TTC549 (cell line): Measurements from ENCODE around the gene URI1.
"Not testable (repeated sequence)": the region's sequence is repeated elsewhere in the genome, so short reads cannot be mapped to it uniquely, and the experiment has no call there.

ENCODE experiments used
- FAIRE-seq: peaks from 2 replicates; lab custom pipeline; 2012; peaks lifted over from hg19 to GRCh38; lab: Jason Lieb, UNC

The URI1 gene

DNA sequence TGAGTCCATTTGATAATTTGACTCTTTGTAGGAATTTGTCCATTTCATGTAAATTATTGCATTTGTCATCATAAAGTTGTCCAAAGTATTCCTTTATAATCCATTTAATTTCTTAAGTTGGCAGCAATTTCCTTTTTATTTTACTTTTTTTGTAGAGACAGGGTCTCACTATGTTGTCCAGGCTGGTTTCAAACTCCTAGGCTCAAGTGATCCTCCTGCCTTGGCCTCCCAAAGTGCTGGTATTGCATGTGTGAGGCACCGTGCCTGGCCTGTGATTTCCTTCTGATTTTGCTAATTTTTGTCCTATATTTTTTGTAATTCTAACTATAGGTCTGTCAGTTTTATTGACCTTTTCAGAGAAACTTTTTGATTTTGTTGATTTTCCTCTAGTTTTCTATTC is 84.9 kb downstream of the URI1 start:
- FAIRE-seq: no peak

DNA sequence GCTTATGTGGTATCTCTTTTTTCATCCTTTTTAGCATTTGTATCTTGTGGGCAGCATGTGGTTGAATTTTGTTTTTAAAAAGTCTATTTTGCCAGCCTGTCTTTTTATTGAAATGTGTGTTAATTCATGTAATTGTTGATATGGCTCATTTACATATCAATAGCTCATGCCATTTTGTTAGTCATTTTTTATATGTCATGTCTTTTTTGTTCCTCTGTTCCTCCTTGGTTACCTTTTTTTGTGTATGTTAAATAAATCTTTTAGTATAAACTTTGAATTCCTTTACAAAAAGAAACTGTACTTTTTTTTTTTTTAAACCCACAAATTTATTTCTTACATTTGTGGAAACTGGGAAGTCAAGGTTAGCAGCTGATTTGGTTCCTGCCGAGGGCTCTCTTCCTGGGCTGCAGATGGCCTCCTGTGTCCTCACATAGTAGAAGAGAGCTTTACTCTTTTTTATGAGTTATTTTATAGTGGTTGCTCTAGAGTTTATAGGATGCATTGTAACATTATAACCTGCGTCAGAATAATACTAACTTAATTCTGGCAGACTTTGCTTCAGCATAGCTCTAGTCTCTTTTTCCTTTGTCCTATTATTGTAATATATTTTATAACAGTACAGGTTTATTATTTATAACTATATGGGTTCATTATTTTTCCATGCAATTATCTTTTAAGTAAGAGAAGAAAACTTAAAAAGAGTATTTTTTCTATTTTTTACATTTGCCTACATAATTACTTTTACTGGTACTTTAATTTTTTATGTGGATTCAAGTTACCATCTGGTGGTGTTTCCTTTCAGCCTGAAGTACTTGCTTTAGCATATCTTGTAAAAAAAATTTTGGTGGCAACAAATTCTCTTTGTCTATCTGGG is 86.3 kb downstream of the URI1 start:
- FAIRE-seq: no peak

DNA sequence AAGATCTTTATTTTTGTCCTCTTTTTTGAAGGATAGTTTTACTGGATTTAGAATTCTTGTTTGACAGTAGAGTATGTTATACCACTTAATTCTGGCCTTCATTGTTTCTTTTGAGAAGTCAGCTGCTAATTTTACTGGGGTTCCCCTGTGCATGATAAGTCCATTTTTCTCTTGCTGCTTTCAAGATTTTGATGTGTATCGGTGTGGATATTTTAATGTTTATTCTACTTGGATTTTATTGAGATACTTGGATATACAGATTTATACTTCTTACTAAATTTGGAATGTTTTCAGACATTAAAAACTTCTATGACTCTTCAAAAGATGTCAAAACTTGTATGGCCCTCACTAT is 86.9 kb downstream of the URI1 start:
- no peak for FAIRE-seq

DNA sequence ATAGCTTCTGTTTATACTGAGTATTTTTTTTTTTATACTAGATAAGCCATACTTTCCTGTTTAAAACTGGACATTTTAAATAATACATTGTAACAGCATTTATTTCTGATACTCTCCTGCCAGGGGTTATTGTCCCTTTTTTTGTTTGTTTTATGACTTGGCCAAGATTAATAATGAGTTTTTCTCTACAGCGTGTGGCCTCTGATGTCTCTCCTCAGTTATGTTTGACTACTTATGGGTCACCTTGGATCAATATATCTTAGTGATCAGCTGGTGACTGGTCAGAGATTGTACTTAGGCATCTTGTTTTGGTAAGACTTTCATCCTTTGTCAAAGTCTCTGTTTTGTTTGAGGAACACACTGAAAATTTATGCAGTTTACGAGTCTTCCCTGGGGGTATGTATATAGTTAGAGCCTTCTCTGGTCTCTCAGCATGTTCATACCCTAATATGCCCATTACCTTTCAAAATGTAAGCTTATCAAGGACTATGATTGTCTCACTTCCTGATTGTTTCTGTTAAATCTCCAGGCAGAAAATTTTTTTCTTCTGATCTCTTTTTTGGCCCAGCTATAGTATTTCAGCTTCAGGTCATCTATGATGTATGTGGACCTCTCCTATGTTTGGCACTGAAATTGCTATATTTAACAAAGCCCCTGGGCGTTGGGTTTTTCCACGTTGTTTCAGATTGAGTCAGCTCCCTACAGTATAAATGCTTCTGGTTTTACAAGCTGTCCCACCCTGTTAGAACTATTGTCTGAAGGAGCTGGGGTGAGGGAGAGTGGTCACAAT is 87.9 kb downstream of the URI1 start:
- no peak for FAIRE-seq

DNA sequence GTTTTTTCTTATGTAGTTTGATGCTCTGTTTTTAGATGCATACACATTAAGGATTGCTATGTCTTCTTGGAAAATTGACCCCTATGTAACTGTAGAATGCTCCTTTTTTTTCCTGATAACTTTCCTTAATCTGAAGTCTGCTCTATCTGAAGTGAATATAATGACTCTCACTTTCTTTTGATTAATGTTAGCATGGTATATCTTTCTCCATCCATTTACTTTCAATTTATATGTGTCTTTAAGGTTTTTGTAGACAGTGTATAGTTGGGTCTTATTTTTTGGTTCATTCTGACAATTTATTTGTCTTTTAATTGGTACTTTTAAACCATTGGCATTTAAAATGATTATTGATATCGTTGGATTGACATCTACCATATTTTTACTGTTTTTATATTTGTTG is 92.3 kb downstream of the URI1 start:
- FAIRE-seq: no peak

DNA sequence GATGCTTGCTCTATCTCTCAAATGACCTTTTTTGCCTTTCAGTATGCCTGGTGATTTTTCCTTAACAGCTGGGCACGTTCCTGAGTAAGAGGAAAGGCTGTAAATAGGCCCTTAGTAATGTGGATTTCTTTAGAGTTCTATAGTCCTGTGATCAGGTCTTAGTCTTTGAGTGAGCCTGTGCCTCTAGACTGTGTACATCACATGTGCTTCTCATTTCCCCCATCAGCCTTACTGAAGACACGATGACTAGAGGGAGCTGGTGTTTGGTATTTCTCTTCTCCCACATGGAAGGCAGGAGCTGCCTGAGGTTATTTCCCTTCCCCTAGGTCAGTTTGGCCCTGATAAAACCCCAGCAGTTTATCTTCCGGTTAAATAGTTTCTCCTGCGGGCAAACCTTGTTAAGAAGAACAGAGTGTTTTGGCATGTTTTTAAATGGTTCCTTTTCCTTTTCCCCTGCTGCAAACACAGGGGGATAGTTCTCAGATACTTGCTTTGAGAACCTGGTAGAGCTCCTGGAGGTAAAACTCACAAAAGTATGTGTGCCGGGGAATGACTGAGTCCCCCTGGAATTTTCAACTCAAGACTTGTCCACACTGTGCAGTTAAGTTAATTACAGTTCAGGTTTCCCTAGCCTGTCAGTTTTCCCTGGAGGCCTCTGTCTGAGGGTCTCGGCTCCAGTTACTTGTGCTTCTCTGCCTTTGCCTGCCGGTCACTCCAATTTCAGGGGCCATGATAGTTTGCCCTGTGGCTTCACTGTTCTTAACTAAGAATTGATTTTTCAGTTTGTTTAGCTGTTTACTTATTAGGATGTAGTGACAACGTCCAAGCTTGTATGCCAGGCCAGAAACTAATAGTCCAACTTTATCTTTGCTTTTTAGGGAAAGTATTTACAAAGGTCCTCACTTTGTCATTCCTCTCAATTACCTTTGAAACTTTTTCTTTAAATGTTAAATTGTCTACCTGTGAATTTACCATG is 94.4 kb downstream of the URI1 start:
- FAIRE-seq: no peak

DNA sequence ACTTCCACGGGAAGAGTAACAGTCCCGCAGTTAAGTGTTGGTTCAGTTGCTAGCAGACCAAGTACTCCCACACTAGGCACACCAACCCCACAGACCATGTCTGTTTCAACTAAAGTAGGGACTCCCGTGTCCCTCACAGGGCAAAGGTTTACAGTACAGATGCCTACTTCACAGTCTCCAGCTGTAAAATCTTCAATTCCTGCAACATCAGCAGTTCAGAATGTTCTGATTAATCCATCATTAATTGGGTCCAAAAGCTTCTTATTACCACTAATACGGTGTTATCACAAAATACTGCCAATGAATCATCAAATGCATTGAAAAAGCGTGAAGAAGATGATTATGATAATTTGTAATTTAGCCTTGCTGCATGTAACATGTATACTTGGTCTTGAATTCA is 95.8 kb downstream of the URI1 start:
- no peak for FAIRE-seq

DNA sequence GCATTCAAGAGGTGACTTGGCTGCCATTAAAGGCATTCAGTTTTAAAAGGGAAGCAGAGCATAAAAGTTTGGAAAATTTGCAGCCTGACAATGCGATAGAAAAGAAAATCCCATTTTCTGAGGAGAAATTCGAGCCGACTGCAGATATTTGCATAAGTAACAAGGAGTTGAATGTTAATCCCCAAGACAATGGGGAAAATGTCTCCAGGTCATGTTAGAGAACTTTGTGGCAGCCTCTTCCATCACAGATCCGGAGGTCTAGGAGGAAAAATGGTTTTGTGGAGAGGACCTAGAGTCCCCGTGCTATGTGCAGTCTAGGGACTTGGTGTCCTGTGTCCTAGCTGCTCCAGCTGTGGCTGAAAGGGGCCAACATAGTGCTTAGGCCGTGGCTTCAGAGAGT is 99.9 kb downstream of the URI1 start:
- FAIRE-seq: not testable (repeated sequence)

DNA sequence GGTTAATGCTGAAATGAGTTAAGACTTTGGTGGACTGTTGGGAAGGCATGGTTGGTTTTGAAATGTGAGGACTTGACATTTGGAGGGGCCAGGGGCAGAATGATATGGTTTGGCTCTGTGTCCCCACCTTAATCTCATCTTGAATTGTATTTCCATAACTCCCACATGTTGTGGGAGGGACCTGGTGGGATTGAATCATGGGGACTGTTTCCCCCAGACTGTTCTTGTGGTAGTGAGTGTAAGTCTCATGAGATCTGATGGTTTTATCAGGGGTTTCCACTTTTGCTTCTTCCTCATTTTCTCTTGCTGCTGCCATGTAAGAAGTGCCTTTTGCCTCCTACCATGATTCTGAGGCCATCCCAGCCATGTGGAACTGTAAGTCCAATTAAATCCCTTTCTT is 101.0 kb downstream of the URI1 start:
- FAIRE-seq: not testable (repeated sequence)

DNA sequence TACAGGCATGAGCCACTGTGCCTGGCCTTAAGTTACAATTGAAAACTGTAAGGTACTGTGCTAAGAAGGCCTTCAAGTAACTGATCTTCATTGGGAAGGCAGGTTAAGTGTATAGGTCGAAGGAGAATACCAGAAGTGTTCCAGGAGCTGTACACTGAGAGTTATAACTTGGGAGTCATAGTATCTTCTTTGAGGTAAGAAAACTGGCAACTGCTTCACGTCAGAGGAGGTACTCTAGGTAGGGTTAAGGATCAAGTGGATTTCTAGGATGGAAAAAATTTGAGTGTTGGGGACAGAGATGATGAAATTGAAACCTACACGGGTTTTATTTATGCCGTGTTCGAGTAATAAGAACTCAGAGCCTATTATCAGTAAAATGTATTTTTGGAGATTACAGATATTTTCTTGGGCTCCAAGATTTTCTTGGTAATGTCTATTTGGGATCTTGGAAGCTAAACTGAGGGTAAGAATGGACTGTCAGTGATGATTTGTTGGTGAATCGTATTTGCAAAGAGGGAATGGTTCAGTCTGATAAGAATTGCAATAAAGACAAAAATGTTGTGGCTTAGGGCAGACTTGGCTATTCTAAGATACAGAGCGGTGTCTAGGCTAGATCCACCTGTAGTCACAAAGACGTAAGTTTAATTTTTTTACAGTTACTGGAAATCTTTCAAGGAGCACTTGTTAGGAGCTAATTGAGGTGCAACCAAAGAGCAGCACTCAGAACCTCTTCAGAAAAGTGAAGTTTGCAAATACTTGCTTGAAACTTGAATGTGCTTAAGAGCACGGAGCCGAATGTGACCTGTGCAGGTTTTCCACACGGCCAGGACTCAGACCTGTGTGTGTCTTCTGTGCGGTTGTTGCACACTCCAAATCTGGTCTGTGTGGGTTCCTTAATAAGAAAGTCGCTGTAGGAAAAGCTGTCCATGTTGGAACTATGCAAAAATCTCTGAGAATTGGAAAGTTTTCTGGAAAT is 102.5 kb downstream of the URI1 start:
- no peak for FAIRE-seq

DNA sequence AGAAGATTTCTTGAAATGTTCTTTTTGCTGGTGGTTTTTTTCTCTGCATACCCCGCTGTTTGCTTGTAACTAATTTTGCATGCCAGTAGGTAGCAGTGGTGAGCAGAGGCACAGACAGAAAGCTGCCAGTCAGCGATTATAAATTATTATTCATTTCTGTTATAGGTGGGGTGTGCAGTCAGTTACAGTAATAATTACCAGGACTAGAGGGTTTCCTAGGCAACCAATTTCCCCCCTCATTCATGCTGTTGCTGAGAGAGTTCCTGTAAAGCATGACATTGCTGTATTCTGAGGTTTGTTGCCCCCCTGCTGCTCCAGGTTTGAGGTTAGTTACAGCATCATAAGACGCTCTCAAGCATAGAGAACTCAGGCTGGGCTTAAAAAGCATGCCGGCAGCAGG is 104.5 kb downstream of the URI1 start:
- no peak for FAIRE-seq

DNA sequence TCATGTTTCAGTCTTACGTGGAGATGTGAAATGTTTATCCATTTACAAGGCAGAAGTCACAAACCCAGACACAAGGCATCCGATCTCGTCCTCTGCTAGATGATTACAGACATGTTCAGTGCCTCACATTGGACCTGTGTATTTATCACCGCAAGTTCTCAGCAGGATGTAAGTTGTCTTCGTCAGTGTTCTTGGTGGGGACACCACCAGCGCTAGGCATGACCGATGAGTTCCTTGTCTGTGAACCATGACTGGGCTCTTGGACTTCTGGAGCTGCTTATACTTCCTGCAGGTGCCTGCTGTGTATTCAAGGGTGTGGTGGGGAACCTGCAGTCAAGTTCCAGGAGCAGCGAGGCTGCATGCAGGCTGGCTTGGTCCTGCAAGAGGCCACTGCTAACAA is 105.4 kb downstream of the URI1 start:
- no peak for FAIRE-seq

DNA sequence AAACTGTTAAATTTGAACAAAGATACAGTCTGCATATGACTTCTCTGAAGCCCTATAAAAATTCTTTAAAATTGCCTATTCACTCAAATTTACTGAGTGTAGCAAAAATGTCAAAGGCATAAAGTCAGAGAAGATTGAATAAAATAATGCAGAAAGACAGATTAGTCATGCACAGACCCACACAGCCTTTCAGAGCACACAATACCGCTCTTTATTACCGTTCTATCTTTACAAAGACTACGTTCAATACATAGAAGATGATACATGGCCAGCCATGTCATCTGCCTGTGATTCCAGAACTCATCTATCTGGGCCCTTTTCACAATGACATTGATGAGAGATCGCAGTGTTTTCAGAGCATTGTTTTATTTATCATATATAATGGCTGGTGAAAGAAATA is 107.2 kb downstream of the URI1 start:
- no peak for FAIRE-seq

DNA sequence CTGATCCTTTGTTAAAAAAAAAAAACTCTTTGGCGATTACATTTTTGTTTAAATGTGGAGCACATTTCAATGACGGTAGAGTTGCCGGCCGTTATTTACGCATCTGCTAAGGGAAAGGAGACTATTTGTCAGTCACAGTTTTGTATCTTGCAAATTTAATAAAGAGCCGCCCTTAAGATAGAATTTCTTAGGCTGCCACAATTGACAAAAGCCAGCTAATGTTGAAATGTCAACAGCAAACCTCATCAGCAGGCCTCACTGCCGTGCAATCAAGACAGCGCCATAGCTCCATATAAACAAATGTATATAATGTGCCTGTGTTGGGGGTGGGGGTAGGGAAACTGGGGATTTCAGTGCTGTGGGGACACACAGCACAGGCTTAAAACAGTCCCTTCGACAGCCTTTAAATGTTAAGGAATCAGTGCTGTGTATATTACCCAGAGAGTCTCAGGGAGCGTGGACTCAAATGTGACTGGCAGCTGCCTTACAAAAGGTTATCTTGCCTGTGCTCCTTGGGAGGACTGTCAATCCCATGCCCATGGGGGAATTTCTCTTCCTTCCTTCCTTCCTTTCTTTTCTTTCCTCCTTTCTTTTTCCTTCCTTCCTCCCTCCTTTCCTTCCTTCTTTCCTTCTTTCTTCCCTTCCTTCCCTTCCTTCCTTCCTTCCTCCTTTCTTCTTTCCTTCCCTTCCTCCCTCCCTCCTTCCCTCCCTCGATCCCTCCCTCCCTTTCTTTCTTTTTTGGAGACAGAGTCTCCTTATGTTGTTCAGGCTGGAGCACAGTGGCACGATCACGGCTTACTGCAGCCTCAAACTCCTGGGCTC is 108.0 kb downstream of the URI1 start:
- FAIRE-seq: no peak

DNA sequence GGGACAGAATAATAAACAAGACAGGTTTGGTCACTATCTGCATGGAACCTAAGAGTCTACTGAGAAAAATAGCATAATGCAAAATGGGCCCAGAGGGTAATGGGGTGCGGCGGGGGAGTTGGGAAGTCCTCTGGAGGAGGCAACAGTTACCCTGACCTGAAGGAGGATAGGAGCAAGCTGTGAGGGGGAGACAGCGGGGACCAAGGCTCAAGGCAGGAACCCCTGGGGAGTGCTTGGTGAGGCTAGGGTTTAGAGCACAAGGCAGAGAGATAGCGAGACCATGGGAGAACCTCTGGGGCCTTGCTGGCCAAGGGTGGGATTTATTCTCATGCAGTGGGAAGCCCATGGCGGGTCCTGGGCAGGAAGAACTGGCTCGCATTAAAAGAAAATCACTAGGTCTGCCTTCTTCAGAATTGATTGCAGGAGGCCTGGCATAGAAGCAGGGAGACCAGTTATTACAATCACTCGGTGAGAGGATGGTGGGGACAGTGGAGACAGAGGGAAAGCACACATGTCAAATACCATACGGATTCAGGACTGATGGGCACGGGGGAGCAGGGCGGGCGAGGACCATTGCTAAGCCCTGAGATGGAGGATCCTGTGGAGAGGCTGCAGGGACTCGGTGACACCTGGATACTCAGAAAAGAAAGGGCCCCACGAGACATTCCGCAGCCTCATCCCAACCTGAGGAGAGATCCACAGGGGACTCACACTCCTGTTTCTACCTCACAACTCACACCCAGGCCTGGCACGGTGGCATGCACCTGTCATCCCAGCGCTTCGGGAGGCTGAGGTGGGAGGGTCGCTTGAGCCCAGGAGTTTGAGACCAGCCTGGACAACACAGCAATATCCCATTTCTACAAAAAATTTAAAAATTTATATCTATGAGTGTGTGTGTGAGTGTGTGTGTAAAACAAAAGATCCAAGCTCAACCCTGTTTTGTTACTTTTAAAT is 110.4 kb downstream of the URI1 start:
- no peak for FAIRE-seq

DNA sequence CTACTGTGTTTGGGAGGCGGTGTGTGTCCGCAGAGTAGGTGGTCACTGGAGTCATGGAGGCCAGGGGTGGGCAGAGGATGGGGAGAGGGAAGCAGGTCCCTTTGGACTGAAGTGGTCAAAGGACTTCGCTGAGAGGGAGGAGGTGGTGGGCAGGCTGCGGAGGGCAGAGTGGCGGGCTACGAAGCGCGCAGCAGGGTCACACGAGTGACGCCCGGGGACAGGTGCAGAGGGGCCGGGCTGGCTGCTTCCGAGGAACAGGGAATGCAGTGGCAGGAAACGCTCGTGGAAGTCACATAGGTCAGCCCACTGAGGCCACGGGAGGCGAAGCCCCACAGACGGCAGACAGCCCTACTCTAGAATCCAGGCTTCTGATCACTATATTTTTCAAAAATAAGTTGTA is 111.5 kb downstream of the URI1 start:
- no peak for FAIRE-seq

DNA sequence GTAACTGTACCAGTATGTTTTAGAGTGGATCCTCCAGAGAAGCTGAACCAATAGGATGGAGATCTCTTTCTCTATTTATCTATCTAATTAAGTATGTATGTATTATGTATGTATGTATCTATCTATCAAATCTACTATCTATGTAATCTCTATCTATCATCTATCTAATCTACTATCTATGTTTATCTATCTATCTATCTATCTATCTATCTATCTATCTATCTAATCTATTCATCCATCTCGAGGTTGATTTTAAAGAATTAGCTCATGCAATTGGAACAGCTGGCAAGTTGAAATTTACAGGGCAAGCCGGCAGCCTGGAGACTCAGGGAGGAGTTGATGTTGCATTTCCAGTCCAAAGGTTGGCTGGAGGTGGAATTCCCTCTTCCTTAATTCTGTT is 112.2 kb downstream of the URI1 start:
- FAIRE-seq: no peak

DNA sequence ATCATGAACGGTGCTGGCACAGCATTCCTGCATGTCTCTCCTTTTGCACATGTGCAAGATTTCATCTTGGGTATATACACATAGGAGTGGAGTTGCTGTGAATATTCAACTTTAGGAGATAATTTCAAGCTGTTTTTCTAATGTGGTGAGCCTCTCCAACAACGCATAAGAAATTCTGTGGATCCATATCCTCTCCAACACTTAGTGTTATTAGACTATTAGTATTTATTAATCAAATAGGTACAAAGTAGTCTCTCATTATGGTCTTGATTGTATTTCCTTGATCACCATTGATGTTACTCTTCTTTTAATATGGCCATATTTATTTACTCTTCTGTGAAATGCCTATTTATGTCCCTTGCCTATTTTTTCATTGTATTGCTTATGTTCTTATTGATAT is 114.5 kb downstream of the URI1 start:
- FAIRE-seq: no peak

DNA sequence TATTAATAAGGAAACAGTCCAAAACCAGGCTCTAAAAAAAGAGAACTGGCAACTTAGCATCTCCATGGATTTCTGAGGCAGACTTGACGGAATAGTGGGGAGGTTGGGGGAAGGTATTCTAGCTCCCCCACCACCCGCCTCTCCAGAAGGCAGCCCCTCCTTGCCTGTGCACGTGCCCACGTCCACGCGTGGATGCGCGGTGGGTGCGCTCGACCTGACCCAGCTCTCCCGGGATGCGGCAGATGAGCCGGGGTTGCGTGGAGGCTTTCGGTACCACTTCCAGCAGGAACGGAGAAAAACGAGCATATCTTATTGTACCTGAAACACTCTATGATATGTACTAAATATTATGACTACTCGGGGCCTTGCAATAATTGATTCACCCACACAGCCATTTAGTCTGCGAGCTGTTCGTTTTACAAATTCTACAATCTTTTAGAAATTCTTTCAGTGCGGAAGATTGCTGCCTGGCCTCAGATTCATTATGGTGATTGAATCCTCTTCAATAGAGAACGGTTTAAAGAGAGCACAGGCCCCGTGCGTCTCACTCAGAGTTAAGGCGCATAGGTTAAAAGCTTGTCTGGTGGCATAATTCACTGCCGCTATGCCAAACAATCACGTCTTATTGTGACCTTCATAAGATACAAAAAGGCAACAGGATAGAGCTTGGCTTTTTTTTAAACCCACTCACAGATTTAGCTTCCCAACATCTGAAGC is 117.9 kb downstream of the URI1 start:
- FAIRE-seq: no peak
